Endodermal cell (in vitro differentiated cells): ENCODE results near the gene NCCRP1. TPM values are rescaled to one million over a fixed set of nuclear protein-coding genes. Genes with fewer than 3 reads are reported as not detected.
A peak's percentile ranks its signal among the peaks of the same experiment; 100 is the strongest.

Experiments used
- DNase-seq: peaks from one replicate; pipeline ENCODE4 v3.0.0-alpha.2; 2017
- H3K27ac ChIP-seq: 2 replicates; pipeline ENCODE4 v1.5.1; 2013; ENCODE audit warnings: mild to moderate bottlenecking, low read depth, low read length, moderate library complexity
- H3K27me3 ChIP-seq: 2 replicates; pipeline ENCODE4 v1.6.1; 2013; ENCODE audit warnings: mild to moderate bottlenecking, low read length, moderate library complexity; ENCODE audit not compliant: insufficient read depth, control insufficient read depth, poor library complexity, severe bottlenecking
- H3K36me3 ChIP-seq: 2 replicates; pipeline ENCODE4 v1.7.0; 2013; ENCODE audit warnings: mild to moderate bottlenecking, low read length, moderate library complexity; ENCODE audit not compliant: control insufficient read depth, insufficient read depth
- H3K4me1 ChIP-seq: one replicate; pipeline ENCODE4 v1.7.0; 2013; ENCODE audit warnings: low read length; ENCODE audit not compliant: control insufficient read depth, insufficient read depth
- H3K4me3 ChIP-seq: 2 replicates; pipeline ENCODE4 v1.5.1; 2013; ENCODE audit warnings: mild to moderate bottlenecking, low read length, moderate library complexity
- H3K9ac ChIP-seq: 2 replicates; pipeline ENCODE4 v1.6.1; 2013; ENCODE audit warnings: mild to moderate bottlenecking, low read length, moderate library complexity; ENCODE audit not compliant: poor library complexity, severe bottlenecking; ENCODE audit errors: extremely low read depth
- H3K9me3 ChIP-seq: 2 replicates; pipeline ENCODE4 v1.6.1; 2013; ENCODE audit warnings: mild to moderate bottlenecking, low read length, moderate library complexity; ENCODE audit not compliant: control insufficient read depth
- H3K27ac Mint-ChIP-seq: 2 replicates; pipeline ENCODE4 v1.8.0; 2020; ENCODE audit warnings: mixed read lengths
- H3K27me3 Mint-ChIP-seq: 2 replicates; pipeline ENCODE4 v1.8.0; 2021; ENCODE audit warnings: mild to moderate bottlenecking, mixed read lengths; ENCODE audit not compliant: insufficient read depth
- H3K36me3 Mint-ChIP-seq: 2 replicates; pipeline ENCODE4 v1.8.0; 2020; ENCODE audit warnings: low read depth, mixed read lengths
- H3K4me1 Mint-ChIP-seq: 2 replicates; pipeline ENCODE4 v1.8.0; 2020; ENCODE audit warnings: mixed read lengths
- H3K4me3 Mint-ChIP-seq: 2 replicates; pipeline ENCODE4 v1.8.0; 2020; ENCODE audit warnings: mild to moderate bottlenecking, moderate library complexity, mixed read lengths
- H3K9me3 Mint-ChIP-seq: 2 replicates; pipeline ENCODE4 v1.8.0; 2020; ENCODE audit warnings: mild to moderate bottlenecking, mixed read lengths
- WGBS, 2 experiments: methylation state at CpG; one replicate each; pipeline versions ENCODE4 v1.1.5 to v1.1.7; 2013; ENCODE audit warnings: missing lambda C conversion rate in 2 of 2, mixed read lengths in 1 of 2; ENCODE audit not compliant: insufficient coverage in 1 of 2, insufficient read length in 1 of 2; 5-methylcytosine and 5-hydroxymethylcytosine counted together
- total RNA-seq, 2 donors: library from RNA; stranded (reverse); fragmentation: NEBNext Ultra II Directional in 1 of 2; extraction: Animal tissue kit (Norgen Biotek cat#: 25700) in 1 of 2; gene quantifications; 2 replicates in 1 of 2; 3 replicates in 1 of 2; pipeline ENCODE4 v1.2.1, GENCODE V29; 2021
- TF ChIP-seq, protein P1 (sequence below): fragments of 200-600 bp; sonication (generic); conservative IDR thresholded peaks from 2 replicates; pipeline ENCODE4 v1.5.0; 2021; ENCODE audit warnings: antibody characterized with exemption, mild to moderate bottlenecking

The NCCRP1 gene
- total RNA-seq, 2 donors from 2014 or later = 0.40 to 0.53 TPM

DNA sequence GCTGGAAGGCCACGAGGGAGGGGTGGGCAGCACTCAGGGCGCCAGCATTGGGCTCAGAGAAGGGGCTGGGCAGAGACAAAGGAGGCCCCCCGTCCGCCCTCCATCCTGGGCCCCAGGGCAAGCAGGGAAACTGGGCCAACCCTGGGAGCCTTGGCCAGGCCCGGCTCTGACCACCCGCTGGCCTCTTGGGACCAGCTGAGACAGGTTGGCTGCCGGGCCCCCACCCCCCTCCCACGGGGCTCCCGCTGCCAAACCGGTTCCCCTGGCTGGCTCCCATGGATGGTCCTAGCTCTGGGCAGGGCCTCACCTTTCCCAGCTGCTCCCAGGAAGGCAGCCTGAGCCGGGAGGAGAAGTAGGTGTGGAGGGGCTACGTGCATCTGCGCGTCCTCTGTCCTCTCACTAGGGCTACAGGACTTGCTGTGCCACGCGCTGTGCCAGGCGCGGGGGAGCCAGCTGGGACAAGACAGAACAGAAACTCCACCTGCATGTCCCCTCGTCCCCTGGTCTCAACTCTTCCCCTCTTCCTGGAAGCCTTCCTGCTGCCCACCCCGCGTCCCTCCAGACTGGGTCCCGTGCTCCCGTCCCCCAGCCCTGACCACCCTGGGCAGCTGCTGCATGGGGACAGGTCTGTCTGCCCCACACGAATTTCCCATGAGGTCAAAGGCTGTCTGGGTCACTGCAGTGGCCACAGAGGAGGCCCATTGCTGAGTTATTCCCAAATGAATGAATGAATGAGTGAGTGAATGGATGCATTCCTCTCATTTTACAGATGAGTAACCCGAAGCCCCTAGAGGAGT, 29.1 kb upstream of the NCCRP1 start:
- Histone ChIP-seq H3K9ac (no peak overlapping the region), H3K27me3 (no peaks in the 10 kb centered on the region), H3K36me3 (no peaks in the 10 kb centered on the region), H3K9me3 (no peaks in the 10 kb centered on the region), H3K4me3 (no peak overlapping the region), H3K4me1 (no peaks in the 10 kb centered on the region), H3K27ac (no peak overlapping the region)
- peak; percentile 70 for DNase-seq
- Mint-ChIP-seq H3K9me3 (no peaks in the 10 kb centered on the region), H3K27ac (no peak overlapping the region), H3K27me3 (no peaks in the 10 kb centered on the region), H3K36me3 (peaks cover 6% of the 10 kb centered on the region), H3K4me1 (no peaks in the 10 kb centered on the region), H3K4me3 (no peak overlapping the region)
- 88 to 96% methylated on average over 17 to 25 of the region's 25 CpGs for WGBS, 2 experiments
- TF ChIP-seq, protein P1, sequence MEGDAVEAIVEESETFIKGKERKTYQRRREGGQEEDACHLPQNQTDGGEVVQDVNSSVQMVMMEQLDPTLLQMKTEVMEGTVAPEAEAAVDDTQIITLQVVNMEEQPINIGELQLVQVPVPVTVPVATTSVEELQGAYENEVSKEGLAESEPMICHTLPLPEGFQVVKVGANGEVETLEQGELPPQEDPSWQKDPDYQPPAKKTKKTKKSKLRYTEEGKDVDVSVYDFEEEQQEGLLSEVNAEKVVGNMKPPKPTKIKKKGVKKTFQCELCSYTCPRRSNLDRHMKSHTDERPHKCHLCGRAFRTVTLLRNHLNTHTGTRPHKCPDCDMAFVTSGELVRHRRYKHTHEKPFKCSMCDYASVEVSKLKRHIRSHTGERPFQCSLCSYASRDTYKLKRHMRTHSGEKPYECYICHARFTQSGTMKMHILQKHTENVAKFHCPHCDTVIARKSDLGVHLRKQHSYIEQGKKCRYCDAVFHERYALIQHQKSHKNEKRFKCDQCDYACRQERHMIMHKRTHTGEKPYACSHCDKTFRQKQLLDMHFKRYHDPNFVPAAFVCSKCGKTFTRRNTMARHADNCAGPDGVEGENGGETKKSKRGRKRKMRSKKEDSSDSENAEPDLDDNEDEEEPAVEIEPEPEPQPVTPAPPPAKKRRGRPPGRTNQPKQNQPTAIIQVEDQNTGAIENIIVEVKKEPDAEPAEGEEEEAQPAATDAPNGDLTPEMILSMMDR = no peak

DNA sequence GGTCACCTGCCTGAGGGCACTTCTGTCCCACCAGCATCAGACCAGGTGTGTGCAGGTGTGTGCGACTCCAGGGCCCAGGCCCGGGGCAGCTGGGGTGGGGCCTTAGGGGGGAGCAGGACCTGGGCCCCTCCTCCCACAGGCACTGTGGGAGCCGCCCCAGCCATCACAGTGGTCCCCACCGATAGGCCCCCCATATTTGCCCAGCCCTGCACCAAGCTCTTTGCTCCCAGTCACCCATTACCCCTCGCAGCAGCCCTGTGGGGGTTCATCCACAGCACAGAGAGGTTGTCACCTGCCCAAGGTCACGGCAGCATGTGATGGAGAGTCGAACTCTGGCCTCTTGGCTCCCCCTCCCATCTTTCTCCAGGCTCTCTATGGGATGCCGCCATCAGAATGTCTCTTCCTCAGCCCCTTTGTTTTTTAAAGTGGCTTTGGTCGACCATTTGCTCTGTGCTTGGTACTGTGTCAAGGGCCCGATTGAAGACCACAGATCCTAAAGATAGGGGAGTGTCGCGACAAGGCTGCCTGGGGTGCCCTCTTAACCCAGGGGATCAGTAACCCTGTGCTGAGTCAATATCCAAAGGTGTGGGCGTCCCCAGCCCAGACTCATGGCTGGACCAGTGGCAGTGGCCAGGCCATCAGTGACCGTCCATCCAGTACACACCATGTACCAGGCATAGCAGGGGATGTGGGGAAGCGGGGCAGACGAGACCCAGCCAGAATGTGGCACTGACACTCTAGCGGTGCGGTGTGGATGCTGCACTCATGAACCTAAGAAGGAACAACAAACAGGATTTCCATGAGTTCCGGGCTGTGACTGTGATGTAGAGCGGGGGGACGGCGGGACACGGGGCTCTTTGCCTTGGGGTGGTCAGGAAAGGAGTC, 28.3 kb upstream of the NCCRP1 start:
- Mint-ChIP-seq H3K36me3 (peaks cover 6% of the 10 kb centered on the region), H3K4me3 (no peak overlapping the region), H3K4me1 (no peaks in the 10 kb centered on the region), H3K27me3 (no peaks in the 10 kb centered on the region), H3K27ac (peak overlapping the region; percentile 41), H3K9me3 (no peaks in the 10 kb centered on the region)
- no peak overlapping the region for H3K9ac ChIP-seq
- no peaks in the 10 kb centered on the region for H3K9me3 ChIP-seq
- no peak overlapping the region for H3K4me3 ChIP-seq
- no peaks in the 10 kb centered on the region for H3K4me1 ChIP-seq
- H3K27me3 ChIP-seq = no peaks in the 10 kb centered on the region
- H3K36me3 ChIP-seq = no peaks in the 10 kb centered on the region
- no peak for DNase-seq
- WGBS, 2 experiments = 91 to 93% methylated on average over 15 to 23 of the region's 23 CpGs
- H3K27ac ChIP-seq = no peak overlapping the region
- TF ChIP-seq, protein P1 = no peak

GRCh38 chr19:39169143-39169810, 27.5 kb upstream of the NCCRP1 start:
- no peak overlapping the region for H3K27ac ChIP-seq
- H3K4me1 ChIP-seq = no peaks in the 10 kb centered on the region
- no peak overlapping the region for H3K4me3 ChIP-seq
- 92 to 96% methylated on average over 26 to 36 of the region's 36 CpGs for WGBS, 2 experiments
- Mint-ChIP-seq H3K4me3 (no peak overlapping the region), H3K27me3 (no peaks in the 10 kb centered on the region), H3K4me1 (no peaks in the 10 kb centered on the region), H3K27ac (peak overlapping the region; percentile 41), H3K9me3 (no peaks in the 10 kb centered on the region), H3K36me3 (peaks cover 6% of the 10 kb centered on the region)
- no peaks in the 10 kb centered on the region for H3K27me3 ChIP-seq
- H3K9ac ChIP-seq = no peak overlapping the region
- no peaks in the 10 kb centered on the region for H3K36me3 ChIP-seq
- no peaks in the 10 kb centered on the region for H3K9me3 ChIP-seq
- TF ChIP-seq, protein P1 = no peak
- DNase-seq = no peak
